NOMO-1 treated with DMSO at 0.1 percent for 48 hours (cell line): Measurements from ENCODE around the gene HOXA9.

Source experiments
- DNase-seq: peaks from one replicate; lab custom pipeline; 2025; ENCODE audit not compliant: unreplicated experiment; lab: John Stamatoyannopoulos, UW

The HOXA9 gene

GRCh38 chr7:27155816-27156507 is 9.4 kb downstream of the HOXA9 start:
- DNase-seq = no peak

GRCh38 chr7:27154901-27155815 is 10.2 kb downstream of the HOXA9 start:
- DNase-seq = no peak

- DNase-seq = no peak
These were observed 11.0 kb downstream of the HOXA9 start for GRCh38 chr7:27154369-27154768.

GRCh38 chr7:27153526-27153925 is 11.8 kb downstream of the HOXA9 start:
- no peak for DNase-seq

GRCh38 chr7:27152816-27153442 is 12.4 kb downstream of the HOXA9 start:
- no peak for DNase-seq

- DNase-seq = peak; percentile 87
These were observed 13.2 kb downstream of the HOXA9 start, which contains the start of gene HOXA3 for GRCh38 chr7:27151931-27152815. Gene HOXA3 (minus strand): TSS chr7:27152583. CDS start chr7:27110640, 41,943 bp downstream.

GRCh38 chr7:27151341-27151930 is 13.9 kb downstream of the HOXA9 start:
- no peak for DNase-seq

GRCh38 chr7:27150568-27151340 is 14.6 kb downstream of the HOXA9 start:
- peak; percentile 59 for DNase-seq

GRCh38 chr7:27149842-27150567 is 15.3 kb downstream of the HOXA9 start:
- no peak for DNase-seq

GRCh38 chr7:27148756-27149641 is 16.3 kb downstream of the HOXA9 start:
- DNase-seq = no peak

- no peak for DNase-seq
These were observed 17.1 kb downstream of the HOXA9 start for GRCh38 chr7:27148031-27148755.

- DNase-seq = no peak
These were observed 17.9 kb downstream of the HOXA9 start, which contains the start of gene HOXA6 for GRCh38 chr7:27147199-27148030. Gene HOXA6 (minus strand): TSS chr7:27147774. CDS start chr7:27147749, 25 bp downstream.

GRCh38 chr7:27146491-27147198 is 18.7 kb downstream of the HOXA9 start:
- DNase-seq = no peak

GRCh38 chr7:27145914-27146412 is 19.4 kb downstream of the HOXA9 start:
- no peak for DNase-seq

GRCh38 chr7:27145165-27145913 is 20.0 kb downstream of the HOXA9 start:
- no peak for DNase-seq
